ENCODE results near the gene DCST1. TPM values are rescaled to one million over a fixed set of nuclear protein-coding genes. Genes with fewer than 3 reads are reported as not detected.

DCST1 gene
- total and polyA plus RNA-seq, 2 donors (not counting 3 experiments of a cell fraction or from before 2014, with no cell fraction given): not detected

- FAIRE-seq: no peak
- H3K9me1 ChIP-seq (replicated peaks; ENCODE audit: control insufficient read depth, extremely low read depth, insufficient read depth, low read length): no peaks in the 10 kb centered on the region
Measured at GRCh38 chr1:155012026-155012546, 21.5 kb upstream of the DCST1 start.

GRCh38 chr1:155012776-155013602, 20.6 kb upstream of the DCST1 start:
- no peak overlapping the region for H3K9ac ChIP-seq (replicated peaks; ENCODE audit: extremely low read depth, insufficient read depth, low read length)
- H3K9me3 ChIP-seq (replicated peaks; ENCODE audit: control insufficient read depth, insufficient read depth, low read length): no peaks in the 10 kb centered on the region
- peak; percentile 53 for FAIRE-seq
- intact Hi-C loops (cut with micrococcal nuclease): no loop called here
- no peaks in the 10 kb centered on the region for H4K20me1 ChIP-seq (replicated peaks; ENCODE audit: control insufficient read depth, extremely low read depth, insufficient read depth, low read length)
- DNase-seq (ENCODE audit: low read depth, low spot score): no peak
- no peak overlapping the region for H3K4me3 ChIP-seq (replicated peaks in 1 of 3; ENCODE audit: insufficient read depth in 1 of 3, low read depth in 1 of 3, low read length in 3 of 3)
- POLR2A ChIA-PET: interaction anchor here (0.7 kb wide), 1 partner anchor 127 kb away, joined by 5 read pairs; the partner anchor contains the start of gene DPM3
- CTCF ChIA-PET: interaction anchor here (0.9 to 6.4 kb wide), 4 partner anchors 11 to 51 kb away, joined by 3 to 87 read pairs (median 3); partner anchors contain the start of genes ADAM15, PYGO2 and ZBTB7B
- H2AFZ ChIP-seq (ENCODE audit: low read depth, low read length): no peak overlapping the region
- H3K4me1 ChIP-seq (ENCODE audit: control insufficient read depth, extremely low read depth, insufficient read depth, low read length): peaks cover 8% of the 10 kb centered on the region
- no peak overlapping the region for H3K27ac ChIP-seq (ENCODE audit: insufficient read depth, low read depth, low read length)
- BruUV-seq (replicated peaks): no TSS peak
- no peaks in the 10 kb centered on the region for H3K27me3 ChIP-seq (ENCODE audit: control insufficient read depth in 2 of 2, insufficient read depth in 2 of 2, low read length in 2 of 2)
- H3K4me2 ChIP-seq (ENCODE audit: insufficient read depth, low read length): no peak overlapping the region
- H3K9me1 ChIP-seq (replicated peaks; ENCODE audit: control insufficient read depth, extremely low read depth, insufficient read depth, low read length): no peaks in the 10 kb centered on the region
- TF ChIP-seq FOS (IDR thresholded peaks at IDR 0.05; ENCODE audit: borderline replicate concordance, insufficient read depth, low read length): no peak
- no peak for TF ChIP-seq JUN (IDR thresholded peaks at IDR 0.05; ENCODE audit: borderline replicate concordance, insufficient read depth, insufficient read length, low read depth)
- no peak for TF ChIP-seq MAX (IDR thresholded peaks at IDR 0.05; ENCODE audit: insufficient read depth, insufficient read length)
- TF ChIP-seq MYC (IDR thresholded peaks at IDR 0.05; ENCODE audit: low read depth, low read length): no peak
- TF ChIP-seq POLR2AphosphoS5 (IDR thresholded peaks at IDR 0.05; ENCODE audit: insufficient read depth, low read depth, low read length): no peak
- TF ChIP-seq EZH2 (IDR thresholded peaks at IDR 0.05; ENCODE audit: borderline replicate concordance, low read depth, low read length, severe bottlenecking): no peak
- TF ChIP-seq POLR2A (IDR thresholded peaks at IDR 0.05; ENCODE audit: low read depth, low read length): no peak
- TF ChIP-seq CTCF (IDR thresholded peaks at IDR 0.05; ENCODE audit: extremely low read depth in 1 of 2, insufficient read depth in 1 of 2, low read depth in 1 of 2, low read length in 2 of 2): no peak
- no peak for TF ChIP-seq GATA2 (IDR thresholded peaks at IDR 0.05; ENCODE audit: insufficient read depth, insufficient read length, low read depth, low read length)
- no peaks in the 10 kb centered on the region for H3K79me2 ChIP-seq (ENCODE audit: control insufficient read depth, insufficient read depth, low read length)
- dilution Hi-C loops (cut with MboI; ENCODE audit: extremely low pct_ligation_motif_present, low sequenced_read_pairs): no loop called here
- H3K36me3 ChIP-seq (ENCODE audit: control insufficient read depth in 2 of 2, extremely low read depth in 1 of 2, insufficient read depth in 2 of 2, low read length in 2 of 2): peaks cover 0 to 19% of the 10 kb centered on the region in 2 experiments

More at GRCh38 chr1:155012026-155012546, 21.5 kb upstream of the DCST1 start:
- H3K9me3 ChIP-seq (replicated peaks; ENCODE audit: control insufficient read depth, insufficient read depth, low read length): no peaks in the 10 kb centered on the region
- H3K27ac ChIP-seq (ENCODE audit: insufficient read depth, low read depth, low read length): no peak overlapping the region
- peaks cover 4% of the 10 kb centered on the region for H3K4me1 ChIP-seq (ENCODE audit: control insufficient read depth, extremely low read depth, insufficient read depth, low read length)
- BruUV-seq (replicated peaks): no TSS peak
- H4K20me1 ChIP-seq (replicated peaks; ENCODE audit: control insufficient read depth, extremely low read depth, insufficient read depth, low read length): no peaks in the 10 kb centered on the region
- H3K9ac ChIP-seq (replicated peaks; ENCODE audit: extremely low read depth, insufficient read depth, low read length): no peak overlapping the region
- ChIA-PET POLR2A (no interaction called here), CTCF (interaction anchor here (0.5 to 6.4 kb wide), 4 partner anchors 10 to 1131 kb away, joined by 3 to 87 read pairs (median 3); partner anchors contain the start of genes ADAM15, PYGO2 and ZBTB7B)
- dilution Hi-C loops (cut with MboI; ENCODE audit: extremely low pct_ligation_motif_present, low sequenced_read_pairs): no loop called here
- H3K4me3 ChIP-seq (replicated peaks in 1 of 3; ENCODE audit: insufficient read depth in 1 of 3, low read depth in 1 of 3, low read length in 3 of 3): no peak overlapping the region
- no peaks in the 10 kb centered on the region for H3K79me2 ChIP-seq (ENCODE audit: control insufficient read depth, insufficient read depth, low read length)
- no peak for TF ChIP-seq FOS (IDR thresholded peaks at IDR 0.05; ENCODE audit: borderline replicate concordance, insufficient read depth, low read length)
- TF ChIP-seq JUN (IDR thresholded peaks at IDR 0.05; ENCODE audit: borderline replicate concordance, insufficient read depth, insufficient read length, low read depth): no peak
- TF ChIP-seq POLR2AphosphoS5 (IDR thresholded peaks at IDR 0.05; ENCODE audit: insufficient read depth, low read depth, low read length): no peak
- no peak overlapping the region for H2AFZ ChIP-seq (ENCODE audit: low read depth, low read length)
- intact Hi-C loops (cut with micrococcal nuclease): no loop called here
- H3K36me3 ChIP-seq (ENCODE audit: control insufficient read depth in 2 of 2, extremely low read depth in 1 of 2, insufficient read depth in 2 of 2, low read length in 2 of 2): peaks cover 0 to 19% of the 10 kb centered on the region in 2 experiments
- no peaks in the 10 kb centered on the region for H3K27me3 ChIP-seq (ENCODE audit: control insufficient read depth in 2 of 2, insufficient read depth in 2 of 2, low read length in 2 of 2)
- H3K4me2 ChIP-seq (ENCODE audit: insufficient read depth, low read length): no peak overlapping the region
- no peak for DNase-seq (ENCODE audit: low read depth, low spot score)
